Measurements from ENCODE around the gene TBC1D16.

Gene TBC1D16

DNA sequence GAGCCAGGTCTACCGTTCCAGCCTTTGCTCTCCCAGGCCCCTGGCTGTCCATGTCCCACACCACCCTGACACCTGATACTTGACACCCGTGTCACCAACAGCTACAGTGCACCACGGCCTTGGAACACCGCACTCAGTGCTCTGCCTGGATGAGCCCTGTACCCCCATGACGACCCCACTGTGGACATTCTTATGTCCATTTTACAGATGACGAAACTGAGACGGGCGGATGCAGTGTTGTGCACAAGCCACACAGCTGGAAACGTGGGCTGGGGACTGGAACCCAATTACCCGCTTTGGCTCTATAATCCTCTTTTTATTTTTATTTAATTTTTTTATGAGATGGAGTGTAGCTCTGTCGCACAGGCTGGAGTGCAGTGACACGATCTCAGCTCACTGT is 112.9 kb downstream of the TBC1D16 start:
- no peak for DNase-seq

DNA sequence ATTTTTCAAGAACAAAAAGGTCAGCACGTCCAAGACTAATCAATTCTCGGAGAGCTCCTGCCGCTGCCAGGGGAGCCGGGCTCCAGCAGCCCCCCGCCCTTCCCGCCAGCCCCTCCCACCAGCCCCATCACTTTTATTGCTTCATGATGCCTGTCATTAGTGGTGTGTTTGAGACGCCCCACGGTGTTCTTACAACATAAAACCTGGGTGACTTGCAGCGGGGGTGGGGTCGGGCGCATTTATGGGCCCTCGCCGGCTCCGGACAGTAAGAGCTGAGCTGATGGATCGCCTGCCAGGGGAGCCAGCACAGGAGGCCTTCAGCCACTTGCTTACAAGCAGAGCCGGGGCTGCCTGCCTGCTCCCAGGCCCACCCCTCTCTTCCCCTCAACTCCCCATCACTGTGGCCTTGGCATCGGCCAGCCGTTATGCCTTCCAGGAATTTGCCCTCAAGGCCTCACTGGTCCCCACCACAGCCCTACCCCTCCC is 113.5 kb downstream of the TBC1D16 start:
- no peak for DNase-seq

DNA sequence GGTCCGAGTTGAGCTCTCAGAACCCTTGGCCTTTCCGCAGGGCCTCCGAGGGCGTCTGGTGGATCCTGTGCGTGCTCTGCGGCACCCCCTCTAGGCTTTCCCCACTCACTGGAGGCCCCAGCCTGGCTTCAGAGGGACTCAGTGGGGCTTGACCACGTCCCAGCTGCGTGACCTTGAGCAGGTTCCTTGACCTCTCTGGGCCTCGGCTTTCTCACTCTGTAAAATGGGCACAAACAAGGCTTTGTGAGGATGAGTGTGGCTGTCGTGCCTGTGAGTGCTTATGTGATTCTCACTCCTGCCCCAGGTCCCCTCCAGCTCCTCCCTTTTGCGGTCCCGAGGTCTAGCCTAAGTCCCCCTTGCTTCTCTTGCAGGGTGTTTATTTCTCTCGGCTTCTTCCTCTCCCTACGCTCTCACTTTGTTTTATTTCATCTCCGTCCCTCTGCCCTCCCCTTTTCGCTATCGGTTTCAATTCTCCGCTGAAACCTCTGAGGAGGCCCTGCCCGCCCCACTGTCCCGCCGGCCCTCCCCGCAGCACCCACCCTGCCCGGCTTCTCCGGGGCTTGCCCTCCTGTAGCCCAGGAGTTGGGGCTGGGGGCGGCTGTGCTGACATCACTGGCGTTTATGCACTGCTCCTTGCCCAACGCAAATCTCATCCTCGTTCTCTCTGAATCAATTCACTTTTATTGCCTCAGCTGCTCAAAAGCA is 114.1 kb downstream of the TBC1D16 start:
- DNase-seq, result peak; percentile 69

DNA sequence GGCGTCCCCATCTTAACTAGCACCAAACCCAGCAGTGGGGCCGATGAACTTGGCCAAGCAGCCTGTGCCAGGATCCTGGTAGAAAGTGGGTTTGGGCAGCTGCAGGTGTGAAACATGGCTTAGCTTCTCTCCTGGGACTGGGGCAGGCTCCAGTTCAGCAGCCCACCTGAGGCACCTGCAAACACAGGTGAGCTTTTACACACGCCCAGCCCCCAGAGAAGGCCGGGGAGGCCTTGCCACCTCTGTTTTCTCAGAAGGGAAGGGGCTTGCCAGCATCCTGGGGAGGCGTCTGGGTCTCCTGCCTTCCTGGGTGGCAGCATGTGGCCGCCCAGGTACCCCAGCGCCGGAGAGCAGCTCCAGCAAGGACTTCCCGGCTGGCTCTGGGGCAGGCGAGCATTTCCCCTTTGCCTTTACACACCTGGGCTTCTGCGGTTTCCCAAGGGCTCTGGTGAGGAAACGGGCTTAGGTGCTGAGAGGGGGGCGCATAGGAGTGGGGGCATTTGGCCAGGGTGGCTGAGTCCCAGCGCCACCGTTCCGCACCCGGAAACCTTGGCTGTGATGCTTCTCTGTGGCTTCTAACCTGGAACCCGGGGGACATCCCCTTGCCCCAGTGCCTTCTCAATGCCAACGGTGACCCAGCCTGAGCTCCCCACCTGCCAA is 114.8 kb downstream of the TBC1D16 start:
- DNase-seq, result peak; percentile 83

DNA sequence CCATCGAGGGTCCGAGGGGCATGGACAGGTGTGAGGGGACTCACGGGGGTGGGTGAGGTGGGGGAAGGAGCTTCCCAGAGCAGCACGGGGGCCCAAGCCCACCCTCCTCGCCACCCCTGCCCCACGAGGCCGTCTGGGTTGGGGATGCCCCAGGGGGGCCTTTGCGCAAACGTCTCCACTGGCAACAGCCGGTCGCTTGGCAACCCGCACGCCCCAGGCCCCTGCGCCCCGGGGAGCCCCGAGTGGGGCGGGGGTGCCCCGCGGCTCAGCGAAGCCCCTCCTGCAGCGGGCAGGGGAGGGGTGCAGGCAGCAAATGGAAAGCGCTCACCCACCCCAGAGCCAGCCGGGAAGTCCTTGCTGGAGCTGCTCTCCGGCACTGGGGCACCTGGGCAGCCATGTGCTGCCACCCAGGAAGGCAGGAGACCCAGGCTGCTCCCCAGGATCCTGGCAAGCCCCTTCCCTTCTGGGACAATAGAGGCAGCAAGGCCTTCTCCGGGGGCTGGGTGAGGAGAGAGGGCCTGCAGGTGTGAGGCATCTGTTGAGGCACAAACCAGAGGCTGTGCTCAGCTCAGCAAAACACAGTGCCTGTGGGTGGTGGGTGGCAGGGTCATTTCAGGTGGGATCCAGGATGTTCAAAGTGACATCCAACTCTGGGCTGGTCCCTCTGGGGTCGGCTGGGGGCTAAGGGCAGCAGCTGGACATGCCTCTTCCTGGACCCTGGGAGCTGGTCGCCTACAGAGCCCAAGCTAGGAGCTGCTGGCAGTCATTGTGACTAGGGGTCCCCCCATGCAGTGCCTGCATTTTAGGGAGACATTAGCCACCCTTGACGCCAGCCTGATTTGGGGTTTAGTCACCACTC is 115.6 kb downstream of the TBC1D16 start:
- peak; percentile 44 for DNase-seq

DNA sequence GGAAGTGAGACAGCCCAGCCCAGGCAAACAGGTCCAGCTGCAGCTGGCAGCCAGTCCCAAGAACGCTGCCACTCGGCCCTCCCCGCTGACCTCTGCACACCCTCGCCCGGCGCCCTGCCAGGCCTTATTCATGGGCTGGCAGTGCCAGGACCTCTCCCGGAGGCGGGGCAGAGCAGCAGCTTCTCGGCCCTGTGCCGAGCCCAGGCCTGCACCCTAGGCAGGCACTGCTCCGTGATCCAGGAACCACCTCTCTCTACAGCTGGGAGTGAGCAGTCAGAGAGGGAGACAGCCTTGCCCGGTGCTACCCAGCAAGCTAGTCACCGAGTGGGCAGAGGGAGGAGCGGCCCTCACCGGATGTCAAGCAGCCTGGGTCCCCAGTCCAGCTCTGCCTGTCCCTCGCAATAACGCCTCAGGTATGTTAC is 116.5 kb downstream of the TBC1D16 start:
- peak; percentile 98 for DNase-seq

DNA sequence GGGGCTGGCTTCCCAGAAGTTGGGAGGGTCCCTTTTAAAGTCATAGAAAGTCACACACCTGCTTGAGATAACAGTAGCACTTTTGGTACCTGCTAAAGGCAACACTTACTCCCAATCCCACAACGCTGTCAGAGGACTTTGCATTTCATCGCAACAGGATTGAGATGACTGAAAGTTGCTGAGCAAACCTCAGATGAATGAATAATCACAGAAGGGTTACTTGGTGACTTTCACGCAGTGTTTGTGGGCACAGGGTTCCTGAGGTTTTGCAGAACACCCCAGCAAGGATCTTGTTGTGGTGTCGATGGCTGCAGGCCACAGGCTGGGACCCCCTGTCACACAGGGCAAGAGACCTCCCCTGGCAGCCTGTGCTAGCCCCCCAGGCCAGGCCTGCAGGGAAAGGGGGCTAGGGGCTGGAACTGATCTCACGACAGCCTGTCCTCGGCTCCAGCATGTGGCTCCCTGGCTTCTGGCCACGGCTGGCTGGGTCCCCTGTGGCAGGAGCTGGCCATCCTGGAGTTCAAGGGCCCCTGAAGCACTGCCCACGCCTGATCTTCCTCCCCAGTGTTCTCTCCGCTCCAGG is 117.0 kb downstream of the TBC1D16 start:
- DNase-seq, result peak; percentile 58

DNA sequence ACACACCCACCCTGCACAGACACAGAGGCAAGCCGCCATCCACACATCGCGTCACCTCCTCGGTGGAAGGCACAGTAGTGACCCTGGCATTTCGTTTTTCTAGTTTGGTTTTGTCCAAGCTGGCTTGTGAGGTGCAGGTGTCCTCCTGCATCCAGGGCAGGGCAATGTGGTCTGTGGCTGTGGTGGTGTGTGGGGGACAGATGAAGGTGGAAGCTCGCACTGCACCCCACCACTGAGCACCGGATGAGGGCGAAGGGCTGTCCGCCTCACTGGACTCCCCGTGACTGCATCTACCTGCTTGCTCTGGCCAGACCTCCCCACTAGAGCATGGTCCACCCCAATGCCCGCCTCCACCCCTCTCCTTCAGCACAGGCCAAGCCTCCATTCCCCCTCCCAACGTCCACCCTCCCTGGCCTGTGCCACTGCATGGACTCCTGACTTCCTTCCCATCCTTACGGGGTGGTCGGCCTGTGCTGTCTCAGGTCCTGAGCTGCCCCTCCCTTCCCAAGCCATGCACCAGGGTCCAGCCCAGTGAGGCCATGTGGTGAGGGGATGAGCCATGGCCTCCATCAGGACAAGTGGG is 117.7 kb downstream of the TBC1D16 start:
- DNase-seq, result no peak

DNA sequence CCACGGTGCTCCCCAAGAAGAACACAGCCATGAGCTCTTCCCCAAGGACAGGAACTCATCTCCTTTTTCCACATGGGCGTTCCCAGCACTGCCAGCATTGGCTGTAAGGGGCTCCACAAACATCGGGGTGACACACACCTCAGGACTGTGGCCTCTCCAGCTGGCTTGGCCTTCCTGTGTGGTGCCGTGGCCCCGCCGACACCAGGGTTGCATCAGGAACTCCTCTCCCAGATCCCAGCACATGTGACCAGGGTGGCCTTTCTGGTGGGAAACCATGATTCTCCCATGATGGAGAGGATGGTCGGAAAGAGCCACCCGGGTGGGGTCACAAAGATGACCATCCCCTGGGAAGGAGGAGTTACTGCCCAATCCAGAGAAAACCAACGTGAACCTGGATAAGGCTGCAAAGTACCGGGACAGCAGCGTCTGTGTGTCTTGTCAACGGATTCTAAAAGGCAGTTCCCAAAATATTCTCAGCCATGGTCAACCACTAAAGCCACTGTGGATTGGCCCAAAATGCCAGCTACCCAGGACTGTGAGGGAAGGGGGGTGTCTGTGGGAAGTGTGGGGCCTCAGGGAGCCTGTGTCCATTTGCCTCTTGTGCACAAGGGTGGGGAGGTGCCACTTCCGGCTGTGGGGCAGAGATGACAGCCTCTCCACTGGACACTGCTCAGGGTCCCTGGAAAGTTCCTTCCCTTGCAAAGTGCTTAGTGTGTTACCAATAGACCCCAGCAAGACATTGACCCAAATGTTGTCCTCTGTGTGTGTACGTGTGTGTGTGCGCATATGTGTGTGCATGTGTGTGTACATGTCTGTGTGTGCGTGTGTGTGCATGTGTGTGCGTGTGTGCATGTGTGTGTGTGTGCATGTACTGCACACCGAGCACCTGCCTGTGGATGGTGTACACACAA is 118.4 kb downstream of the TBC1D16 start:
- DNase-seq, result no peak

DNA sequence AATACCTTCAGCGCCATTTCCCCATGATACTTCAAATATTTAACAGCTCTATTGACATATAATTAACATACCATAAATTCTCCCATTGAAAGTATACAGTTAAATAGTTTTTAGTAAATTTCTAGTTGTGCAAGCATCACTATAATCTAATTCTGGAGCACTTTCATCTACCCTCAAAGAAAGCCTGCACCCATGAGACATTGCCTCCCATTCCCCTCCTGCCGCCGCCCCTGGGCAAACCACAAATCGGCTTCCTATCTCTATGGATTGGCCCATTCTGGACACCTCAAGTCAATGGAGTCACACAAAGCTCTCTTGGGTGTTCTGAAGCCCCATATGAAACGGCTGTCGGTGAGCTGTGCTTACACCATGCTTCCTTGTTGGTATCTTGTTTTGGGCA is 119.2 kb downstream of the TBC1D16 start:
- no peak for DNase-seq

DNA sequence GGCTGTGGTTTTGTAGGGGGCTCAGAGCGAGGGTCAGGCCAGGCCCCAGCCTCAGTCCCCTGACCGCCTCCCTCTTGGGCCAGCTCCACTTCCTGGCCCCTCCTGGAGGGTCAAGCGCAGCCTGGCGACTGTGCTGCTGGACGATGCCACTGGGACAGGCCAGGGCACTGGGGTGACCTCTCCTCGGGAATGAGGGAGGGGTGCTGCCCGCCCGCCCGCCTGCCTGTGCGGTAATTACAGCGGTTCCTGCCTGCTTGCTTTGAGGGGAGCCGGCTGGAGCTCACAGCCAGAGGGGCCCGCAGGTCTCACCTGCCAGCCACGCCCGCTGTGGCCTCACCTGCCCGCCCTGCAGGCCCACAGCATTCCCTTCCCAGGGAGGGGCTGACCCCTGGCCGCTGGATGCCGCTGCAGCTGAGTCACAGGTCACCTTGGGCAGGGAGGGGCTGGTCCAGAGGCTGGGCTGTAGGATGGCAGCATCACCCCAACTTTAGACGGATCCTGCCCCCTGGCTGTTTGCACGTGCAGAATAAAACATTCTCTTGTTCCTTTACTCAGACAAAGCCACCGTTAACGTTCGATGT is 119.7 kb downstream of the TBC1D16 start:
- DNase-seq, result peak; percentile 68

DNA sequence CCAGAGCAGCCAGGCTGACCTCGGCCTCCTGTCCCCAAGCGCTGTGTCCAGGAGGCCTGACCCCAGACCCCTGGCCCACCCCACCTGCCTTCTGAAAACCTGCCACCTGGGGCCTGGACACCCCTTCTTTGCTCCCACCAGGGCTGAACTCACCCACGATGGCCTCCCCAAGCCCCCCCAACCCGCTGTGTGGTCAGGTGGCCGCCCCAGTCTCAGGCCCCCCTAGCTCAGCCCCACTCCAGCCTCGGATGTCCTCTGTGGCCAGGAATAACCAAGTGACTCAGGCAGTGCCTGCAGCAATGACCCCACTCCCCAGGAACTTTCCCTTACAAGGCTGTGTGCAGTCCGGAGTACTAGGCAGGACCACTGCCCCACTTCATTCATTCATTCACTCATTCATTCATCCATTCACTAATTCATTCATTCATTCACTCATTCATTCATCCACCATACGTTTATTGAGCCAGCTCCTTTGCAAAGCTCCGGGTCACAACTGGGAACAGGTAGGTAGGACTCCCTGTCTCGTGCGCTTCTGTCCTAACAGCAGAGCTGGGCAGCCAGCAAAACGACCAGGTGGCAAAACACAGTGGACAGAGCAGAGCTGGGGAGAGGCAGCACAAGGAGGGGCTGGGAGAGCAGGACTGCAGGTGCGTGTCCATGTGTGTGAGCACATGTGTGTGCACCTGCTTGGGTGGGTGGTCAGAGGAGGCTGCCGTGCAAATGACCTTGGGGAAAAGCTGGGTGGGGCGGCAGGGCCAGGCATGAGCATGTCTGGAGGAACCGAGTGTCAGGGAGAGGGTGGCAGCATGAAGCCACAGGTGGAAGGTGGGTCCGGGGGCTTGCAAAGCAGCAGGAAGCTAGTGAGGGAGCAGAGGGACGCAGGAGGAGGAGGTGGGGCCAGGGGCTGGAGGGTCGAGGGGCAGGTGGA is 120.6 kb downstream of the TBC1D16 start:
- DNase-seq, result peak; percentile 53

DNA sequence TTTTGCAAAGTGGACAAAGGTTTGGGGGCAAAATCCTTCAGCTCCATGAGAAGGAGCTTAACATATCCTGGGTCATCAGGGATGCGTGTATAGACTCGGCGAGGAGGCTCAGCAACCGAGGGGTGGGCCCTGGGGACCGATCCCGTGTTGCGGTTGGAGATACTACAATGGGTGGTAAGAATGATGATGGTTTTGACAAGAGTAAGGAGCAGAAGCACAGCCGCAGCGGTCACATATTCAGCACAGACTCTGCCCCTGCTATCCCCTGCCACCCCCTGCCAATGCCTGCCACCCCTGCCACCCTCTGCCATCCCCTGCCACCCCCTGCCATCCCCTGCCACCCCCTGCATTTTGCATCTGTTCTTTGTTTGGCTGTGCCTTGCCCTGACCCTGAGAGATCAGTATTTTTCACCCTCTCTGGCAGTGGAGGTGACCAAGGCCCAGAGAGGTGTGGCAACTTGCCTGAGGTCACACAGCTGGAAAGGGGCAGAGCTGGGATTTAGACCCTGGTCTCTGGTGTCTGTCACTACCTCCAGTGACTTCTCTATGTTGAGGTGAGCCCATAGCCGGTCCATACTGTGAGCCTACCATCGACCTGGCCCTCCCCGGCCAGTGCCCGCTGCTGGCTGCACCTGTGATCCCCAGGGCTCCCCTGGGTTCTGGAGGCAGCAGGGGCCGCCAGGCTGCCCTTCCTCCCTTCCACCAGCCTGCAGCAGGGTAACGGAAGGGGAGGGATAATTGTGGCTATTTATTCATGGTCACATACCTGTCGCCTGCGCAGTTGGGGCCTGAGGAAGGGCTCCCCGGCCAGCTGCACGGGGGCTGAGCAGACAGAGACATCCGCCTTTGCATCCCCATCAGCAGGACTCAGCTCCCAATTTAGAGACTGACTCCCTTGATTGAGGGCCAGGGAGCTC is 121.5 kb downstream of the TBC1D16 start:
- no peak for DNase-seq

DNA sequence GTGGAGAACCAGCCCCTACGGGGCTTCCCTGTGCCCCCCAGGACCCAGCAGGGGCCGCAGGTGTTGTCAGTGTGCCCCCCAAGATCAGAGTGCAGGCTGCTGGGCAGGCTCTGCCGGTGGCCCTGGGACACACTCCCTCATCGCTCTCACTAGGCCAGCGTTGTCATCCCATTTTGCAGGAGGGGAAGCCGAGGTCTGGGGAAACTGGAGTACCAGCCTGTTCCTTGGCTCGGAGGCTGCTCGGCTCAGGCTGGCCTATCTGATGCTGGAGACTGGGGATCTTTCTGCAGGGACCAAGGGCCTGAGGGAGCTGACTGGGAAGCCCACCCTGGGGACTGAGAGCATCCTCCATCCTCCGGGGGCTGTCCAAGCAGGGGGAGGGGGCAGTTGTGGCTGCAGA is 122.2 kb downstream of the TBC1D16 start:
- DNase-seq, result no peak

DNA sequence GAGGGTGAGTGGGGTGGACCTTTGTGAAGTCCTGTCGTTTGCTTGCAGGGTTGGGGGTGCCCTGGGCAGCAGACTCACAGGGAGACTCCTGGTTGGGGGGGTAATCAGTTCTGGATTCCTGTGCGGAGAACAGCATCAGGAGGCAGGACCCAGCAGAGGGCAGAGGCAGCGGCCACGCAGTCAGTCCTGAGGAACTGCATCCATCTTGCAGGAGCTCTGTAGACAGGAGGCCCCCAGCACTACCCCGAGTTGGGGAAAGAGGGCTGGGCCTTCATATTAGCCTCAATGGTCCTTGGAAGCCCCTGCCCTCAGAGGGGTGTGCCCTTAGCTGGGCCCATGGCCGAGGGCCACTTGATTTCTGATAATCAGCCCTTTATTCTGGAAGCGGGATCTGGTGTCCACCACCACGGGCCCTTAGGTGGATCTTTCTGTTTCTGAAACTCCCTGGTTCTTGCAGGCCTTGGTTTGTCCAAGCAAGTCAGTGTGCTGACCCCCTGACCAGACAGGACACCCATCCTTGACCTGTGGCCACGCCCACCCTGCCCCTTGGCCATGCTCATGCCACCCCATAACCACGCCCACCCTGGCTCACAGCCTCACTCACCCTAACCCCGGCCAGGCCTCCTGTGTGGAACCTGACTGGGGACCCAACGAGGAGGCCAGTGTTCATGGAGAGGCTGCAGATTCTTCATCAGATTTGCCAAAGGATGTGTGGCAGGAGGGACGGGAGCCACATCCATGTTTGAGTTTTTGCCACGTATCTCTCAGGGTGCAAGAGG is 122.9 kb downstream of the TBC1D16 start:
- no peak for DNase-seq

DNA sequence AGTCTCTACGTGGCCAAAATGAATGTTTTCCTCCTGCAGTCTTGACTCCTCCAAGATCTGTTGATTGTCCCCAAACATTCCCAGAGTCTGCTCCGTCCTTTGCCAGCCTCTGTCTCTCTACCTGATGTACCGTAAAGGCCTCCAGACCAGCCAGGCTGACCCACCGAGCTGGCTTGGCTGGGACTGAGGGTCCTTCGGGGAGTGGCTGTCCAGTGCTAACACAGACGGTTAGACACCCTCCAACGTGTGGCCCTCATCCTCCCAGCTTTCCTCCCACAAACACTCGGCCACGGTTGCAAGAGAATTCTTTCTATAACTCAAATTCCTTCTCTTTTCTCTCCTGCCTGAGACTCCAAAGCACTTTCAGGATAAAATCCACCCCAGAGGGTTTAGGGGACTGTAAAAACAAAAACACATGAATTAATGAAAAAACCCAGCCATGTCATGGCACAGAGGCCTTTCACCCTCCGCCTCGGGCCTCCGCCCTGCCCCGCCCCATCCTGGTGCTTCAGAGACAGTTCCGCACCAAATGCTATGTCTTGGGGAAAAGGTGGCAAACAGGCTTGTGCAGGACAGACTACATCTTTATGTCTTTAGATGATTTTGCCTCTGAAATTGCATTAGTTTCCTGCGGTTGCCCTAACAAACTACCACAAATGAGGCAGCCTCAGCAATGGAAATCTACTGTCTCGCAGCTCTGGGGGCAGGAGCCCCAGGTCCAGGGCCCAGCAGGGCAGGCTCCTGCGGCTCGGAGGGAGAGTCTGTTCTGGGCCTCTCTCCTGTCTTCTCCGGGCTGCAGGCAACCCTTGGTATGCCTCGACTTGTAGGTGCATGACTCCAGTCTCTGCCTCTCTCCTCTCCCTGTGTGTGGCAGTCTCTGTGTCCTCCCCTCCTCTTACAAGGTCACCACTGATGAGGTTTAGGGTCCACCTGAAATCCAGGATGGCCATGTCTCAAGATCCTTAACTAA is 124.0 kb downstream of the TBC1D16 start:
- no peak for DNase-seq

DNA sequence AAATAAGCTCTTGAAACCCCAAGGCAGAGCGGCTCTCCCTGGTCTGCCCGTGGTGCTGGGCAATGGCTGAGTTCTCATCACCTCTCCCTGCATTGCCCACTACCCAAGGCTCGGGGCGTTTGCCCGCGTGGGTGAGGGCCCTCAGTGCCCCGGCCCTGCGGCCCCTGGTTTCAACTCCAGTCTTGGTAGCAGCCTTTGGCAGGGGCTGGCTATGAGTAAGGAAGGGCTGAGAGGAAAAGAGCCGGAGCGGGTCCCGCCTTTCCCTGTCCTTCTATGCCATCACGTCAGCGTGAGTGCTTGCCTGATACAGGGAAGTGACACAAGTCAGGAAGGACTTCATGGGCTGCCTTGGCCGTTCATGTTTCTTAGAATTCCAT is 124.7 kb downstream of the TBC1D16 start:
- no peak for DNase-seq

Measured in RPMI8226 (cell line).